ENCODE data around the gene MYO1E.
"Not testable (repeated sequence)": the region's sequence is repeated elsewhere in the genome, so short reads cannot be mapped to it uniquely, and the experiment has no call there.

Gene MYO1E

GRCh38 chr15:59349680-59350420 is 22.8 kb downstream of the MYO1E start:
- no peak for DNase-seq

- DNase-seq = no peak
These were observed 24.8 kb downstream of the MYO1E start for GRCh38 chr15:59347915-59348314.

GRCh38 chr15:59346951-59347350 is 25.7 kb downstream of the MYO1E start:
- no peak for DNase-seq

- no peak for DNase-seq
These were observed 27.3 kb downstream of the MYO1E start for GRCh38 chr15:59345326-59345725.

GRCh38 chr15:59344311-59344710 is 28.4 kb downstream of the MYO1E start:
- no peak for DNase-seq

GRCh38 chr15:59340325-59340724 is 32.3 kb downstream of the MYO1E start:
- no peak for DNase-seq

- no peak for DNase-seq
These were observed 33.4 kb downstream of the MYO1E start for GRCh38 chr15:59339252-59339672.

GRCh38 chr15:59338414-59338813 is 34.3 kb downstream of the MYO1E start:
- no peak for DNase-seq

GRCh38 chr15:59336725-59337124 is 35.9 kb downstream of the MYO1E start:
- DNase-seq = not testable (repeated sequence)

- DNase-seq = no peak
These were observed 37.4 kb downstream of the MYO1E start for GRCh38 chr15:59335207-59335786.

GRCh38 chr15:59334076-59334415 is 38.6 kb downstream of the MYO1E start:
- DNase-seq = no peak

GRCh38 chr15:59333401-59334075 is 39.1 kb downstream of the MYO1E start:
- no peak for DNase-seq

- no peak for DNase-seq
These were observed 40.7 kb downstream of the MYO1E start for GRCh38 chr15:59332009-59332408.

- no peak for DNase-seq
These were observed 42.0 kb downstream of the MYO1E start for GRCh38 chr15:59330649-59331048.

- no peak for DNase-seq
These were observed 42.9 kb downstream of the MYO1E start for GRCh38 chr15:59329570-59330350.

GRCh38 chr15:59329091-59329490 is 43.6 kb downstream of the MYO1E start:
- no peak for DNase-seq

GRCh38 chr15:59327942-59328341 is 44.7 kb downstream of the MYO1E start:
- DNase-seq = no peak

GRCh38 chr15:59326856-59327255 is 45.8 kb downstream of the MYO1E start:
- no peak for DNase-seq

- DNase-seq = no peak
These were observed 50.5 kb downstream of the MYO1E start for GRCh38 chr15:59322056-59322759.

- DNase-seq = no peak
These were observed 51.5 kb downstream of the MYO1E start for GRCh38 chr15:59321000-59321689.

- DNase-seq = no peak
These were observed 55.5 kb downstream of the MYO1E start for GRCh38 chr15:59317211-59317610.

- DNase-seq = no peak
These were observed 56.7 kb downstream of the MYO1E start for GRCh38 chr15:59315914-59316451.

All from CD4-positive, alpha-beta T cell treated with Interleukin-17A for 1 hour (primary cell).